Kidney (tissue), 14 donors: ENCODE results near the gene SIX4. TPM values are rescaled to one million over a fixed set of nuclear protein-coding genes. Genes with fewer than 3 reads are reported as not detected.

Experiments used
- DNase-seq, 5 donors: peaks; one replicate each; pipeline ENCODE4 v3.0.0-alpha.2; 2013 to 2020
- FAIRE-seq: peaks from 2 replicates; lab custom pipeline; 2012; peaks lifted over from hg19 to GRCh38; lab: Jason Lieb, UNC
- H3K27ac ChIP-seq, 2 donors: one replicate each; pipeline ENCODE4 v1.7.0; 2013; ENCODE audit warnings: low read depth in 2 of 2, low read length in 2 of 2, inconsistent platforms in 1 of 2
- H3K27me3 ChIP-seq: one replicate; pipeline ENCODE4 v1.7.1; 2013; ENCODE audit warnings: low read length, inconsistent platforms; ENCODE audit not compliant: control insufficient read depth, insufficient read depth
- H3K36me3 ChIP-seq, 3 donors: one replicate each; pipeline versions ENCODE4 v1.7.0 to v1.7.1; 2013; ENCODE audit warnings: low read length in 3 of 3, control low read depth in 1 of 3, inconsistent platforms in 1 of 3; ENCODE audit not compliant: insufficient read depth in 3 of 3, control insufficient read depth in 2 of 3
- H3K4me1 ChIP-seq, 3 donors: one replicate each; pipeline versions ENCODE4 v1.7.0 to v1.7.1; 2013; ENCODE audit warnings: low read length in 3 of 3, inconsistent platforms in 1 of 3, low read depth in 1 of 3; ENCODE audit not compliant: control insufficient read depth in 2 of 3, insufficient read depth in 2 of 3
- H3K4me3 ChIP-seq, 3 donors: one replicate each; pipeline versions ENCODE4 v1.7.0 to v1.8.1; 2013; ENCODE audit warnings: low read length in 3 of 3, control low read depth in 1 of 3, inconsistent platforms in 1 of 3
- H3K9ac ChIP-seq, 3 donors: one replicate each; pipeline versions ENCODE4 v1.7.0 to v1.7.1; 2013; ENCODE audit warnings: low read length in 3 of 3, control low read depth in 1 of 3, inconsistent platforms in 1 of 3
- H3K9me3 ChIP-seq, 3 donors: one replicate each; pipeline versions ENCODE4 v1.7.0 to v1.7.1; 2013; ENCODE audit warnings: low read length in 3 of 3, control low read depth in 1 of 3, inconsistent platforms in 1 of 3; ENCODE audit not compliant: control insufficient read depth in 2 of 3, insufficient read depth in 1 of 3
- intact Hi-C: fragments of 100-400 bp; cut with DNase I; formaldehyde crosslinking; loops from one replicate; pipeline ENCODE4 v1.11.1; 2022
- polyA plus RNA-seq: library from polyadenylated mRNA; stranded (reverse); fragments of 350-450 nt; fragmentation: Illumina TruSeq; extraction: RNeasy Lipid Tissue Mini Kit (QIAGEN cat#74804); gene quantifications from one replicate; pipeline ENCODE4 v1.2.3, GENCODE V29; 2014; ENCODE audit warnings: low read depth, low replicate concordance; ENCODE audit not compliant: insufficient read depth
- total RNA-seq: library from RNA; stranded (reverse); fragmentation: NEBNext Ultra II Directional; extraction: Animal tissue kit (Norgen Biotek cat#: 25700); gene quantifications from one replicate; pipeline ENCODE4 v1.2.1, GENCODE V29; 2021
- TF ChIP-seq, protein P1 (sequence below): IDR thresholded peaks from 3 replicates; pipeline ENCODE4 v1.5.1; 2012; ENCODE audit warnings: mild to moderate bottlenecking, moderate library complexity, borderline replicate concordance; ENCODE audit not compliant: insufficient read depth; ENCODE audit errors: extremely low read depth
- donor health status: control.
- donor health status: control.
- donor health status: control.
- donor health status: control.
- donor health status: control.
- donor health status: DM: yes; HTN: yes; CAD: no.
- donor health status: Normal renal cell carcinoma (clear cell type).

The SIX4 gene
- total and polyA plus RNA-seq, 2 donors from 2014 or later, result 0.75 to 2.8 TPM

DNA sequence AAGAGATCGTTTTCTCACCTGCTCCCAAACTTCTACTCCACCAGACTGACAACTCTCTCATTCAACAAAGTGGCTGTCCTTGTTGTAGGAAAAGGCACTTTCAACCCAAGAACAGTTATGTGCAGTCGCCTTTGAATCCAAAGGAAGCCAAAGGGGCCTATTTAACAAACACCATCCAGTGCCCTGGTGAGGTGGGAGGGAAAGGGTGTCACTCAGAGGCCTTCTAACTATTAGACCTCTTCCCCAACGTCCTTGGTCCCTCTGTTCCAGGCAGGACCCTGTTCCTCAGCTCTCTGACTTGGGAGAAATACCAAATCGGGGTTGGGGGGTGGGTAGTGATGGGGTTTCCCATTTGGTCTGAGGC, 3.2 kb downstream of the SIX4 start:
- H3K36me3 ChIP-seq, result peaks cover 0 to 4% (median 0%) of the 10 kb centered on the region in 3 donors
- H3K4me3 ChIP-seq, result peak overlapping the region; percentile 14 to 32 (median 26)
- TF ChIP-seq, protein P1, sequence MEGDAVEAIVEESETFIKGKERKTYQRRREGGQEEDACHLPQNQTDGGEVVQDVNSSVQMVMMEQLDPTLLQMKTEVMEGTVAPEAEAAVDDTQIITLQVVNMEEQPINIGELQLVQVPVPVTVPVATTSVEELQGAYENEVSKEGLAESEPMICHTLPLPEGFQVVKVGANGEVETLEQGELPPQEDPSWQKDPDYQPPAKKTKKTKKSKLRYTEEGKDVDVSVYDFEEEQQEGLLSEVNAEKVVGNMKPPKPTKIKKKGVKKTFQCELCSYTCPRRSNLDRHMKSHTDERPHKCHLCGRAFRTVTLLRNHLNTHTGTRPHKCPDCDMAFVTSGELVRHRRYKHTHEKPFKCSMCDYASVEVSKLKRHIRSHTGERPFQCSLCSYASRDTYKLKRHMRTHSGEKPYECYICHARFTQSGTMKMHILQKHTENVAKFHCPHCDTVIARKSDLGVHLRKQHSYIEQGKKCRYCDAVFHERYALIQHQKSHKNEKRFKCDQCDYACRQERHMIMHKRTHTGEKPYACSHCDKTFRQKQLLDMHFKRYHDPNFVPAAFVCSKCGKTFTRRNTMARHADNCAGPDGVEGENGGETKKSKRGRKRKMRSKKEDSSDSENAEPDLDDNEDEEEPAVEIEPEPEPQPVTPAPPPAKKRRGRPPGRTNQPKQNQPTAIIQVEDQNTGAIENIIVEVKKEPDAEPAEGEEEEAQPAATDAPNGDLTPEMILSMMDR, result no peak
- FAIRE-seq, result no peak
- intact Hi-C loops, result no loop called here
- H3K9me3 ChIP-seq, result no peaks in the 10 kb centered on the region
- H3K27me3 ChIP-seq, result peaks cover 3% of the 10 kb centered on the region
- peak in 1 of 5 donors; percentile 20 for DNase-seq
- peaks cover 0 to 3% (median 0%) of the 10 kb centered on the region in 3 donors for H3K4me1 ChIP-seq
- H3K9ac ChIP-seq, result peak overlapping the region in 1 of 3 donors; percentile 30
- H3K27ac ChIP-seq, result no peak overlapping the region

DNA sequence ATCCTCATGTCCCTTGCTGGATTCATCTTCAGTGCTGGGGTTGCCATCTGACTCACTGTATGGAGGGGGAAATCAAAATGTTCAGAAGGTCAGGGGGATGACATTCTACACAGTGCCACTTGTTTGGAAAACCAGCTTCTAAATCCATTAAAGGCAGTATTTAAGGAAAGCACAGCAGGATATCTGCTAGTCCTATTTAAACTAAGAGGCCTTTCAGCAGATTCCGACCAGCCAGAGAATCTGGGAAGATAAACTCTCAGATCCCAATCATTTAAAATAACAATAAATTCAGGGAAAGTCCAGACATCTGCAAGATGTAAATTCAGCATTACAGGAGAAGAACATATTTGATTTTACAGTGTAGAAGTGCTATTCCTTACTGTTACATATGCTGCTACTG, 3.8 kb downstream of the SIX4 start:
- TF ChIP-seq, protein P1, result no peak
- H3K27ac ChIP-seq, result no peak overlapping the region
- peaks cover 0 to 3% (median 0%) of the 10 kb centered on the region in 3 donors for H3K4me1 ChIP-seq
- H3K36me3 ChIP-seq, result peaks cover 0 to 4% (median 0%) of the 10 kb centered on the region in 3 donors
- intact Hi-C loops, result no loop called here
- H3K4me3 ChIP-seq, result no peak overlapping the region
- H3K9me3 ChIP-seq, result no peaks in the 10 kb centered on the region
- H3K27me3 ChIP-seq, result peaks cover 3% of the 10 kb centered on the region
- no peak for FAIRE-seq
- no peak overlapping the region for H3K9ac ChIP-seq
- DNase-seq, result no peak

DNA sequence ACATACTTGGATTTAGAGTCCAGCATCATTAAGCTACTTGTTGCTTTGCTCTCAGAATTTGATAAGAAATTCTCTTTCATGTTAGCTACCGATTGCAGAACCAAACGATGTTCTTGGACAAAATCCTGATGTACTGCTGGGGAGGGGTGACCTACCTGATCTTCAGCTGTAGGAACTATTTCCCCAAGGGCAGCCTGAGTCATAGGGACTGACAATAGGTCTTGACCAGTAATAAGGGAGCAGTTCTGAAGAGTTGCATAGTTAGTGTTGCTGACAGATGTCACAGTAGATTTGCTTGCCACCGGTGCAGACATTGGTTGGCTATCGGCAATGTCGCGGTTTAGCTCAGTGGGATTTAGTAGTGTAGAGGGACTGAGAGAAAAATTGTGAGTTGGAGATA, 10.6 kb downstream of the SIX4 start:
- no peaks in the 10 kb centered on the region for H3K36me3 ChIP-seq
- no peak overlapping the region for H3K9ac ChIP-seq
- FAIRE-seq (no peak), DNase-seq (no peak)
- no peak overlapping the region for H3K4me3 ChIP-seq
- no peaks in the 10 kb centered on the region for H3K4me1 ChIP-seq
- H3K27ac ChIP-seq, result no peak overlapping the region
- intact Hi-C loops, result no loop called here
- H3K9me3 ChIP-seq, result no peaks in the 10 kb centered on the region
- H3K27me3 ChIP-seq, result no peaks in the 10 kb centered on the region
- TF ChIP-seq, protein P1, result no peak

DNA sequence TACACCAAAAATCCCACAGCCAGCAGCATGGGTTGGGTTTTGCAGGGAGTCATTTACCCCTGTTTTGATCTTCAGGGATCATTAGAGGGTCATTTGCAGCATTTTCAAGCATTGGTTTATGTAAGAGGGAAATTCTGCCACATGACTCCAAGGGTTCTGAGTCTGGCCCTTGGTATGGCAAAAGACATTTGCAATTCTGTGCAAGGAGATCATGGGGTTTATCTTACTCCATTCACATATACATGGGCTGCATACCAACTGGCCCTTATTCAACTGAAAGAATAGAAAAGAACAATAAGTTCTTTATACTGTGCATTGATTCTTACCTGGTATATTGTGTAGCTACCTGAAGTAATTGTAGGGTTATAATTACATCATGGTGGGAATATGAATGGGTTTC, 13.7 kb downstream of the SIX4 start:
- no peaks in the 10 kb centered on the region for H3K36me3 ChIP-seq
- H3K27me3 ChIP-seq, result no peaks in the 10 kb centered on the region
- H3K9me3 ChIP-seq, result no peaks in the 10 kb centered on the region
- FAIRE-seq (no peak), DNase-seq (no peak)
- no peak overlapping the region for H3K4me3 ChIP-seq
- H3K27ac ChIP-seq, result no peak overlapping the region
- no peaks in the 10 kb centered on the region for H3K4me1 ChIP-seq
- H3K9ac ChIP-seq, result no peak overlapping the region
- intact Hi-C loops, result no loop called here
- TF ChIP-seq, protein P1, result no peak
